HG03139 (cell line): ENCODE data around the gene FGD6.
"Not testable (repeated sequence)": the region's sequence is repeated elsewhere in the genome, so short reads cannot be mapped to it uniquely, and the experiment has no call there.

Experiments used
- ATAC-seq: cut with Tn5 transposase; IDR thresholded peaks from one replicate; pipeline ENCODE4 v1.9.1; 2021; ENCODE audit not compliant: unreplicated experiment

The FGD6 gene

GRCh38 chr12:95095866-95096265, 121.4 kb downstream of the FGD6 start:
- not testable (repeated sequence) for ATAC-seq

GRCh38 chr12:95089462-95089861, 127.8 kb downstream of the FGD6 start:
- no peak for ATAC-seq

- ATAC-seq, result peak; percentile 61
These were observed 128.9 kb downstream of the FGD6 start for GRCh38 chr12:95088379-95088778.

- ATAC-seq, result no peak
These were observed 131.7 kb downstream of the FGD6 start for GRCh38 chr12:95085612-95086011.

- ATAC-seq, result no peak
These were observed 133.3 kb downstream of the FGD6 start for GRCh38 chr12:95083938-95084337.

- no peak for ATAC-seq
These were observed 133.8 kb downstream of the FGD6 start for GRCh38 chr12:95083471-95083870.

- no peak for ATAC-seq
These were observed 139.9 kb downstream of the FGD6 start for GRCh38 chr12:95077341-95077740.

GRCh38 chr12:95074766-95075165, 142.5 kb downstream of the FGD6 start:
- no peak for ATAC-seq

- no peak for ATAC-seq
These were observed 143.4 kb downstream of the FGD6 start for GRCh38 chr12:95073698-95074520.

- peak; percentile 98 for ATAC-seq
These were observed 144.2 kb downstream of the FGD6 start, which contains the start of gene NR2C1 for GRCh38 chr12:95072900-95073697. NR2C1 (minus strand) TSS chr12:95073618; CDS start chr12:95067384, 6,234 bp downstream.

- ATAC-seq, result no peak
These were observed 146.9 kb downstream of the FGD6 start for GRCh38 chr12:95070378-95070777.

GRCh38 chr12:95066091-95066855, 151.0 kb downstream of the FGD6 start:
- ATAC-seq, result no peak

- no peak for ATAC-seq
These were observed 156.3 kb downstream of the FGD6 start for GRCh38 chr12:95060951-95061350.

GRCh38 chr12:95059984-95060383, 157.3 kb downstream of the FGD6 start:
- ATAC-seq, result no peak

GRCh38 chr12:95057424-95057823, 159.8 kb downstream of the FGD6 start:
- no peak for ATAC-seq

GRCh38 chr12:95055057-95055456, 162.2 kb downstream of the FGD6 start:
- no peak for ATAC-seq

- ATAC-seq, result no peak
These were observed 163.1 kb downstream of the FGD6 start for GRCh38 chr12:95054206-95054605.

GRCh38 chr12:95051241-95051640, 166.0 kb downstream of the FGD6 start:
- ATAC-seq, result no peak

- no peak for ATAC-seq
These were observed 179.4 kb downstream of the FGD6 start for GRCh38 chr12:95037906-95038305.

GRCh38 chr12:95034750-95035149, 182.5 kb downstream of the FGD6 start:
- no peak for ATAC-seq
